Measurements from ENCODE around the gene EMC6.

The EMC6 gene

DNA sequence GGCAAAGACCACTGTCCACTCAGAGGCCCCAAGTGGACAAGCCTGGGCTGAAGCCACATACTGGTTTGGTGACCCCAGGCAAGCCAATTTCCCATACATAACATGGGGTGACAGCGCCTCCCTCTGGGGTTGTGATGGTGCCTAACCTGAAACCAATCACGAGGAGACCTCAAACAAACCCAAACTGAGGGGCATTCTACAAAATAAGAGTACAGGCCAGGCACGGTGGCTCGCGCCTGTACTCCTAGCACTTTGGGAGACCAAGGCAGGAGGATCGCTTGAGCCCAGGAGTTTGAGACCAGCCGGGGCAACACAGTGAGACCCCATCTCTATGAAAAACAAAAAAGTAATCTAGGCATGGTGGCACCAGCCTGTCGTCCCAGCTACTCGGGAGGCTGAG is 23.7 kb downstream of the EMC6 start:
- TF ChIP-seq SIN3A (IDR thresholded peaks at IDR 0.05; ENCODE audit: borderline replicate concordance, insufficient read depth, low read length) = no peak
- no peak for TF ChIP-seq TAF1 (IDR thresholded peaks at IDR 0.05; ENCODE audit: borderline replicate concordance, insufficient read depth, low read length)
- no peak for TF ChIP-seq POLR2AphosphoS5 (IDR thresholded peaks at IDR 0.05; ENCODE audit: low read depth, low read length)
- no peak for TF ChIP-seq REST (IDR thresholded peaks at IDR 0.05; ENCODE audit: insufficient read depth in 1 of 2, low read depth in 2 of 2, low read length in 2 of 2)
- TF ChIP-seq FOXP2 (optimal IDR thresholded peaks at IDR 0.05; ENCODE audit: borderline replicate concordance, extremely low read depth, extremely low read length, insufficient read depth) = no peak

DNA sequence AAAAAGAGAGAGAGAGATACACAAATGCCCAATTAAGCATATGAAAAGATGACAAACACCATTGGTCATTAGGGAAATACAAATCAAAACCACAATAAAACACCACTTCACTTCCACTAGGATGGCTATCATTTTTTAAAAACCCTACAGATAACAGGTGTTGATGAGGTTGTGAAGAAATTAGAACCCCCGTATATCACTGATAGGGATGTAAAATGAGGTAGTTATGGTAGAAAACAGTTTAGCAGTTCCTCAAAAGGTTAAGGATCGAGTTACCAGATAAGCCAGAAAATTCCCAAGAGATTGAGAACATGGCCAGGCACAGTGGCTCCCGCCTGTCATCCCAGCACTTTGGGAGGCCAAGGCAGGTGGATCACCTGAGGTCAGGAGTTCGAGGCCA is 24.5 kb downstream of the EMC6 start:
- no peak for TF ChIP-seq TAF1 (IDR thresholded peaks at IDR 0.05; ENCODE audit: borderline replicate concordance, insufficient read depth, low read length)
- TF ChIP-seq POLR2AphosphoS5 (IDR thresholded peaks at IDR 0.05; ENCODE audit: low read depth, low read length) = no peak
- TF ChIP-seq FOXP2 (optimal IDR thresholded peaks at IDR 0.05; ENCODE audit: borderline replicate concordance, extremely low read depth, extremely low read length, insufficient read depth) = no peak
- TF ChIP-seq SIN3A (IDR thresholded peaks at IDR 0.05; ENCODE audit: borderline replicate concordance, insufficient read depth, low read length) = no peak
- TF ChIP-seq REST (IDR thresholded peaks at IDR 0.05; ENCODE audit: insufficient read depth in 1 of 2, low read depth in 2 of 2, low read length in 2 of 2) = no peak

- TF ChIP-seq POLR2AphosphoS5 (IDR thresholded peaks at IDR 0.05; ENCODE audit: low read depth, low read length) (no peak), SIN3A (IDR thresholded peaks at IDR 0.05; ENCODE audit: borderline replicate concordance, insufficient read depth, low read length) (no peak), REST (IDR thresholded peaks at IDR 0.05; ENCODE audit: insufficient read depth in 1 of 2, low read depth in 2 of 2, low read length in 2 of 2) (no peak), FOXP2 (optimal IDR thresholded peaks at IDR 0.05; ENCODE audit: borderline replicate concordance, extremely low read depth, extremely low read length, insufficient read depth) (no peak)
Measured at GRCh38 chr17:3693829-3694231, 25.2 kb downstream of the EMC6 start.

GRCh38 chr17:3695129-3695722 is 26.6 kb downstream of the EMC6 start:
- TF ChIP-seq POLR2AphosphoS5 (IDR thresholded peaks at IDR 0.05; ENCODE audit: low read depth, low read length) = no peak
- no peak for TF ChIP-seq FOXP2 (optimal IDR thresholded peaks at IDR 0.05; ENCODE audit: borderline replicate concordance, extremely low read depth, extremely low read length, insufficient read depth)
- TF ChIP-seq REST (IDR thresholded peaks at IDR 0.05; ENCODE audit: insufficient read depth in 1 of 2, low read depth in 2 of 2, low read length in 2 of 2) = no peak
- no peak for TF ChIP-seq SIN3A (IDR thresholded peaks at IDR 0.05; ENCODE audit: borderline replicate concordance, insufficient read depth, low read length)
- TF ChIP-seq TAF1 (IDR thresholded peaks at IDR 0.05; ENCODE audit: borderline replicate concordance, insufficient read depth, low read length) = no peak

Data from PFSK-1 (cell line).